H9 (cell line): ENCODE data around the gene MSMB. TPM values are rescaled to one million over a fixed set of nuclear protein-coding genes. Genes with fewer than 3 reads are reported as not detected.

Experiments
- DNase-seq: peaks from one replicate; pipeline ENCODE4 v3.0.0-alpha.2; 2017
- H2AFZ ChIP-seq: one replicate; pipeline ENCODE4 v1.6.1; 2013; ENCODE audit warnings: mild to moderate bottlenecking, low read length, control low read depth, moderate library complexity
- H2AK5ac ChIP-seq: 2 replicates; pipeline ENCODE4 v1.6.1; 2013; ENCODE audit warnings: low read length, control low read depth, mixed read lengths; ENCODE audit not compliant: insufficient read length
- H2BK120ac ChIP-seq: one replicate; pipeline ENCODE4 v1.6.1; 2013; ENCODE audit warnings: low read depth, mild to moderate bottlenecking, low read length, control low read depth, inconsistent platforms; ENCODE audit not compliant: poor library complexity, severe bottlenecking
- H2BK12ac ChIP-seq: 2 replicates; pipeline ENCODE4 v1.6.1; 2013; ENCODE audit warnings: low read length, control low read depth, mixed read lengths, low read depth; ENCODE audit not compliant: insufficient read length
- H2BK15ac ChIP-seq: 2 replicates; pipeline ENCODE4 v1.6.1; 2013; ENCODE audit warnings: low read depth, low read length, control low read depth
- H2BK20ac ChIP-seq: one replicate; pipeline ENCODE4 v1.6.1; 2013; ENCODE audit warnings: low read depth, mild to moderate bottlenecking, low read length, control low read depth, inconsistent platforms; ENCODE audit not compliant: poor library complexity, severe bottlenecking
- H2BK5ac ChIP-seq: 2 replicates; pipeline ENCODE4 v1.6.1; 2013; ENCODE audit warnings: low read length, control low read depth, mixed read lengths; ENCODE audit not compliant: insufficient read length
- H3K14ac ChIP-seq: 2 replicates; pipeline ENCODE4 v1.6.1; 2013; ENCODE audit warnings: low read length, control low read depth; ENCODE audit not compliant: insufficient read depth
- H3K18ac ChIP-seq: 2 replicates; pipeline ENCODE4 v1.6.1; 2013; ENCODE audit warnings: low read depth, mild to moderate bottlenecking, mixed read lengths, low read length, control low read depth; ENCODE audit not compliant: insufficient read length
- H3K23ac ChIP-seq: 2 replicates; pipeline ENCODE4 v1.6.1; 2013; ENCODE audit warnings: low read length, control low read depth, mixed read lengths, low read depth; ENCODE audit not compliant: insufficient read length
- H3K23me2 ChIP-seq: 2 replicates; pipeline ENCODE4 v1.6.1; 2013; ENCODE audit warnings: low read depth, mild to moderate bottlenecking, mixed read lengths, low read length, control low read depth; ENCODE audit not compliant: insufficient read length, poor library complexity, severe bottlenecking
- H3K27ac ChIP-seq: 2 replicates; pipeline ENCODE4 v1.5.1; 2013; ENCODE audit warnings: low read length, control low read depth, mixed read lengths, low read depth; ENCODE audit not compliant: insufficient read length
- H3K27me3 ChIP-seq: 2 replicates; pipeline ENCODE4 v1.6.1; 2013; ENCODE audit warnings: low read length, control low read depth, inconsistent platforms; ENCODE audit not compliant: insufficient read depth
- H3K4ac ChIP-seq: 2 replicates; pipeline ENCODE4 v1.6.1; 2013; ENCODE audit warnings: low read depth, mild to moderate bottlenecking, control low read depth, inconsistent platforms, low read length, moderate library complexity
- H3K4me1 ChIP-seq: 2 replicates; pipeline ENCODE4 v1.6.1; 2013; ENCODE audit warnings: low read length, control low read depth, inconsistent platforms; ENCODE audit not compliant: insufficient read depth
- H3K4me2 ChIP-seq: 2 replicates; pipeline ENCODE4 v1.6.1; 2013; ENCODE audit warnings: low read length, control low read depth, mixed read lengths; ENCODE audit not compliant: insufficient read length, insufficient read depth
- H3K56ac ChIP-seq: 2 replicates; pipeline ENCODE4 v1.6.1; 2013; ENCODE audit warnings: low read depth, mild to moderate bottlenecking, mixed read lengths, low read length, control low read depth; ENCODE audit not compliant: insufficient read length
- H3K79me1 ChIP-seq: 2 replicates; pipeline ENCODE4 v1.6.1; 2013; ENCODE audit warnings: low read depth, mild to moderate bottlenecking, moderate library complexity, low read length, control low read depth, inconsistent platforms; ENCODE audit not compliant: insufficient read depth, poor library complexity, severe bottlenecking
- H3K79me2 ChIP-seq: 2 replicates; pipeline ENCODE4 v1.6.1; 2013; ENCODE audit warnings: low read length, control low read depth, inconsistent platforms; ENCODE audit not compliant: insufficient read depth
- H3K9ac ChIP-seq: 2 replicates; pipeline ENCODE4 v1.6.1; 2013; ENCODE audit warnings: low read length, control low read depth, mixed read lengths; ENCODE audit not compliant: insufficient read length; ENCODE audit errors: extremely low read depth
- H3K9me3 ChIP-seq: one replicate; pipeline ENCODE4 v1.6.1; 2013; ENCODE audit warnings: low read depth, low read length, inconsistent platforms; ENCODE audit not compliant: control insufficient read depth
- H3T11ph ChIP-seq: one replicate; pipeline ENCODE4 v1.6.1; 2013; ENCODE audit warnings: mild to moderate bottlenecking, low read length, control low read depth, inconsistent platforms
- H4K20me1 ChIP-seq: one replicate; pipeline ENCODE4 v1.6.1; 2013; ENCODE audit not compliant: control insufficient read depth, insufficient read length, insufficient read depth
- H4K5ac ChIP-seq: 2 replicates; pipeline ENCODE4 v1.6.1; 2013; ENCODE audit warnings: low read depth, mild to moderate bottlenecking, mixed read lengths, low read length, control low read depth; ENCODE audit not compliant: insufficient read length
- H4K8ac ChIP-seq: replicated peaks from 2 replicates; pipeline ENCODE4 v1.6.1; 2013; ENCODE audit warnings: low read length, control low read depth, mixed read lengths, low read depth; ENCODE audit not compliant: insufficient read length
- H4K91ac ChIP-seq: 2 replicates; pipeline ENCODE4 v1.6.1; 2013; ENCODE audit warnings: low read depth, mild to moderate bottlenecking, moderate library complexity, mixed read lengths, low read length, control low read depth; ENCODE audit not compliant: insufficient read length
- H3K27ac Mint-ChIP-seq, 3 experiments: 2 replicates in 2 of 3; 3 replicates in 1 of 3; pipeline ENCODE4 v1.8.0; 2020 to 2021; ENCODE audit warnings: mixed read lengths in 3 of 3, mild to moderate bottlenecking in 1 of 3, moderate library complexity in 1 of 3
- H3K27me3 Mint-ChIP-seq: 2 replicates; pipeline ENCODE4 v1.8.0; 2021; ENCODE audit warnings: low read depth, mild to moderate bottlenecking, moderate library complexity, mixed read lengths
- H3K36me3 Mint-ChIP-seq, 3 experiments: 2 replicates in 2 of 3; 3 replicates in 1 of 3; pipeline ENCODE4 v1.8.0; 2020 to 2021; ENCODE audit warnings: low read depth in 3 of 3, mixed read lengths in 3 of 3; ENCODE audit not compliant: insufficient read depth in 1 of 3
- H3K4me1 Mint-ChIP-seq, 2 experiments: 2 replicates each; pipeline ENCODE4 v1.8.0; 2020; ENCODE audit warnings: mixed read lengths in 2 of 2
- H3K4me3 Mint-ChIP-seq, 2 experiments: 2 replicates in 1 of 2; 3 replicates in 1 of 2; pipeline ENCODE4 v1.8.0; 2020 to 2021; ENCODE audit warnings: mild to moderate bottlenecking in 2 of 2, mixed read lengths in 2 of 2, moderate library complexity in 1 of 2
- H3K9me3 Mint-ChIP-seq, 2 experiments: 2 replicates in 1 of 2; 3 replicates in 1 of 2; pipeline ENCODE4 v1.8.0; 2020; ENCODE audit warnings: mild to moderate bottlenecking in 2 of 2, mixed read lengths in 2 of 2, moderate library complexity in 1 of 2
- total RNA-seq: library from RNA; stranded (reverse); gene quantifications from 2 replicates; pipeline ENCODE4 v1.2.1, GENCODE V29; 2021
- TF ChIP-seq, protein P1 (sequence below): fragments of 200-600 bp; sonication (generic); conservative IDR thresholded peaks from 3 replicates; pipeline ENCODE4 v1.8.0; 2021; ENCODE audit warnings: antibody characterized with exemption, mild to moderate bottlenecking

Gene MSMB
- total RNA-seq, 1 experiment from 2014 or later, result not detected

DNA sequence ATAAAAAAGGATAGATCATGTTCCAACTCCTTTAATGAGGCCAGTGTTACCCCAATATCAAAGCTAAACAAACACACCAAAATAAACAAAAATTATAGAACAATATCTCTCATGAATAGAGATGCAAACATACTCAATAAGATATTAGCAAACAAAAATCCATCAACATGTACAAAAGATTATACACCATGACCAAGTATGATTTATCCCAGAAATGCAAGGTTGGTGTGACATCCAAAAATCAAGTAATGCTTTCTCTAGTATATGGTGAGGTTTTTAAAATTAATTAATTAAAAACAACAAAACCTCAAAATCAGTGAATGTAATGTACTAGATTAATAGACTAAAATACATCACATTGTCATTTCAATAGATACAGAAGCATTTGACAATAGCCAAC, 11.0 kb upstream of the MSMB start:
- H2BK12ac ChIP-seq, result no peak overlapping the region
- H3K79me2 ChIP-seq, result no peaks in the 10 kb centered on the region
- peaks cover 4% of the 10 kb centered on the region in 2 experiments; a peak in 3 of 5 replicates for H3K9me3 Mint-ChIP-seq
- no peak for DNase-seq
- H4K20me1 ChIP-seq, result no peaks in the 10 kb centered on the region
- peaks cover 35 to 43% of the 10 kb centered on the region in 2 experiments for H3K4me1 Mint-ChIP-seq
- H3K14ac ChIP-seq, result no peak overlapping the region
- H3K9me3 ChIP-seq, result no peaks in the 10 kb centered on the region
- no peak overlapping the region for H2BK20ac ChIP-seq
- no peak overlapping the region for H4K5ac ChIP-seq
- H2BK120ac ChIP-seq, result no peak overlapping the region
- no peak overlapping the region for H3K18ac ChIP-seq
- no peak overlapping the region for H3K27ac ChIP-seq
- no peaks in the 10 kb centered on the region for H3K79me1 ChIP-seq
- no peak overlapping the region for H4K91ac ChIP-seq
- no peak overlapping the region for H3K9ac ChIP-seq
- H2AFZ ChIP-seq, result no peak overlapping the region
- TF ChIP-seq, protein P1, sequence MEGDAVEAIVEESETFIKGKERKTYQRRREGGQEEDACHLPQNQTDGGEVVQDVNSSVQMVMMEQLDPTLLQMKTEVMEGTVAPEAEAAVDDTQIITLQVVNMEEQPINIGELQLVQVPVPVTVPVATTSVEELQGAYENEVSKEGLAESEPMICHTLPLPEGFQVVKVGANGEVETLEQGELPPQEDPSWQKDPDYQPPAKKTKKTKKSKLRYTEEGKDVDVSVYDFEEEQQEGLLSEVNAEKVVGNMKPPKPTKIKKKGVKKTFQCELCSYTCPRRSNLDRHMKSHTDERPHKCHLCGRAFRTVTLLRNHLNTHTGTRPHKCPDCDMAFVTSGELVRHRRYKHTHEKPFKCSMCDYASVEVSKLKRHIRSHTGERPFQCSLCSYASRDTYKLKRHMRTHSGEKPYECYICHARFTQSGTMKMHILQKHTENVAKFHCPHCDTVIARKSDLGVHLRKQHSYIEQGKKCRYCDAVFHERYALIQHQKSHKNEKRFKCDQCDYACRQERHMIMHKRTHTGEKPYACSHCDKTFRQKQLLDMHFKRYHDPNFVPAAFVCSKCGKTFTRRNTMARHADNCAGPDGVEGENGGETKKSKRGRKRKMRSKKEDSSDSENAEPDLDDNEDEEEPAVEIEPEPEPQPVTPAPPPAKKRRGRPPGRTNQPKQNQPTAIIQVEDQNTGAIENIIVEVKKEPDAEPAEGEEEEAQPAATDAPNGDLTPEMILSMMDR, result no peak
- peaks cover 13% of the 10 kb centered on the region; the same call in 1 of the 2 replicates for H3K4me1 ChIP-seq
- H3K36me3 Mint-ChIP-seq, result peaks cover 0 to 5% (median 0%) of the 10 kb centered on the region in 3 experiments; a peak in 2 of 7 replicates
- no peak overlapping the region for H3K4me3 Mint-ChIP-seq
- H3K27me3 ChIP-seq, result no peaks in the 10 kb centered on the region
- H2BK5ac ChIP-seq, result no peak overlapping the region
- H2BK15ac ChIP-seq, result no peak overlapping the region
- H3K56ac ChIP-seq, result no peak overlapping the region
- no peak overlapping the region for H4K8ac ChIP-seq
- H2AK5ac ChIP-seq, result no peak overlapping the region
- H3K4ac ChIP-seq, result no peak overlapping the region
- H3K27ac Mint-ChIP-seq, result no peak overlapping the region
- H3K4me2 ChIP-seq, result no peak overlapping the region
- peaks cover 2% of the 10 kb centered on the region for H3K27me3 Mint-ChIP-seq
- no peaks in the 10 kb centered on the region for H3K23me2 ChIP-seq
- no peak overlapping the region for H3K23ac ChIP-seq
- H3T11ph ChIP-seq, result no peak overlapping the region
